ENCODE measurements around the gene SPECC1L. TPM values are rescaled to one million over a fixed set of nuclear protein-coding genes. Genes with fewer than 3 reads are reported as not detected.
A peak's percentile ranks its signal among the peaks of the same experiment; 100 is the strongest.
"Not testable (repeated sequence)": the region's sequence is repeated elsewhere in the genome, so short reads cannot be mapped to it uniquely, and the experiment has no call there.

SPECC1L gene
- total RNA-seq, 1 donor from 2014 or later = 79.5 TPM

- Mint-ChIP-seq H3K36me3 (ENCODE audit: unreplicated experiment) (peaks cover 32% of the 10 kb centered on the region), H3K27ac (ENCODE audit: unreplicated experiment) (no peak overlapping the region), H3K27me3 (ENCODE audit: unreplicated experiment) (no peaks in the 10 kb centered on the region), H3K4me3 (ENCODE audit: unreplicated experiment) (no peak overlapping the region), H3K4me1 (ENCODE audit: unreplicated experiment) (peaks cover 16% of the 10 kb centered on the region), H3K9me3 (ENCODE audit: unreplicated experiment) (peaks cover 5% of the 10 kb centered on the region)
- DNase-seq (ENCODE audit: extremely low spot score, unreplicated experiment) = no peak
- TF ChIP-seq, protein P1, sequence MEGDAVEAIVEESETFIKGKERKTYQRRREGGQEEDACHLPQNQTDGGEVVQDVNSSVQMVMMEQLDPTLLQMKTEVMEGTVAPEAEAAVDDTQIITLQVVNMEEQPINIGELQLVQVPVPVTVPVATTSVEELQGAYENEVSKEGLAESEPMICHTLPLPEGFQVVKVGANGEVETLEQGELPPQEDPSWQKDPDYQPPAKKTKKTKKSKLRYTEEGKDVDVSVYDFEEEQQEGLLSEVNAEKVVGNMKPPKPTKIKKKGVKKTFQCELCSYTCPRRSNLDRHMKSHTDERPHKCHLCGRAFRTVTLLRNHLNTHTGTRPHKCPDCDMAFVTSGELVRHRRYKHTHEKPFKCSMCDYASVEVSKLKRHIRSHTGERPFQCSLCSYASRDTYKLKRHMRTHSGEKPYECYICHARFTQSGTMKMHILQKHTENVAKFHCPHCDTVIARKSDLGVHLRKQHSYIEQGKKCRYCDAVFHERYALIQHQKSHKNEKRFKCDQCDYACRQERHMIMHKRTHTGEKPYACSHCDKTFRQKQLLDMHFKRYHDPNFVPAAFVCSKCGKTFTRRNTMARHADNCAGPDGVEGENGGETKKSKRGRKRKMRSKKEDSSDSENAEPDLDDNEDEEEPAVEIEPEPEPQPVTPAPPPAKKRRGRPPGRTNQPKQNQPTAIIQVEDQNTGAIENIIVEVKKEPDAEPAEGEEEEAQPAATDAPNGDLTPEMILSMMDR (IDR thresholded peaks at IDR 0.05) = no peak
Measured at GRCh38 chr22:24303007-24303406, 32.4 kb downstream of the SPECC1L start.

GRCh38 chr22:24304062-24304675 lies 33.5 kb downstream of the SPECC1L start:
- Mint-ChIP-seq H3K36me3 (ENCODE audit: unreplicated experiment) (peaks cover 32% of the 10 kb centered on the region), H3K9me3 (ENCODE audit: unreplicated experiment) (peaks cover 5% of the 10 kb centered on the region), H3K4me3 (ENCODE audit: unreplicated experiment) (no peak overlapping the region), H3K27ac (ENCODE audit: unreplicated experiment) (peak overlapping the region; percentile 18), H3K27me3 (ENCODE audit: unreplicated experiment) (no peaks in the 10 kb centered on the region), H3K4me1 (ENCODE audit: unreplicated experiment) (peaks cover 15% of the 10 kb centered on the region)
- no peak for DNase-seq (ENCODE audit: extremely low spot score, unreplicated experiment)
- TF ChIP-seq, protein P1 (IDR thresholded peaks at IDR 0.05) = no peak

DNA sequence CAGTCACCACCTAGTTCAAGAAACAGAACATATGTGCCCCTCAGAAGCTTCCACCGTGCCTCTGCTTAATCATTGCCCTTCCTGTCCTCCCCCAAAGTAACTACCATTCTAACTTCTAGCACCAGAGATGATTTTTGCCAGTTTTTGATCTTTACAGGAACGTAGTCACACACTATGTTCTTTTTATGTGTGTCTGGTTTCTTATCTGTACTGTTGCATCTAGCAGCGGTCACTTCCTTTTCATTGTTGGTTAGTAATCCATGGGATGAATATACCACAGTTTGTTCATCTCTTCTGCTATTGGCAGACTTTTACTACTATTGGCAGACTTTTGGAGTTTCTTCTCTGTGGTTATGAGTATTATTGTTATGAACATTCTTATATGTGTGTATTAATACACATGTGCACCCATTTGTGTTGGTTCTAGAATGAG lies 34.6 kb downstream of the SPECC1L start:
- Mint-ChIP-seq H3K27me3 (ENCODE audit: unreplicated experiment) (no peaks in the 10 kb centered on the region), H3K9me3 (ENCODE audit: unreplicated experiment) (peaks cover 5% of the 10 kb centered on the region), H3K27ac (ENCODE audit: unreplicated experiment) (no peak overlapping the region), H3K36me3 (ENCODE audit: unreplicated experiment) (peaks cover 34% of the 10 kb centered on the region), H3K4me3 (ENCODE audit: unreplicated experiment) (no peak overlapping the region), H3K4me1 (ENCODE audit: unreplicated experiment) (peaks cover 20% of the 10 kb centered on the region)
- DNase-seq (ENCODE audit: extremely low spot score, unreplicated experiment) = no peak
- TF ChIP-seq, protein P1 (IDR thresholded peaks at IDR 0.05) = no peak

DNA sequence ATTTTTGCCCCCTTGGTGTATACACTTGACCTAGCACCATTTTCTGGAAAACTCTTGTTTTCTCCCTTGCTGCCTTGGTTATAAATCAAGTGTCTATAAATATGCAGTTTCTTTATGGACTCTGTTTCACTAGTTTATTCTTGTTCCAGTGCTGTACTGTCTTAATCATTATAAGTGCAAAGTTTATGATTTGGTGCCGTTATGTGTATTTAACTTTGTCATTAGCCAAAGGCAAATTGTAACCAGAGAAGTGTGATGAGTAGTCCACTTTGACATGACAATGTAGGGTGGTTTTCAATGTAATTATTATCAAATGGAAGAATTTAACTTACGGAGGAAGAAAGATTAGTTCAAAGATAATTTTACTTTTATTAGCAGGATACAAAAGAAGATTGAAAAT lies 40.3 kb downstream of the SPECC1L start:
- H3K27ac Mint-ChIP-seq (ENCODE audit: unreplicated experiment) = no peak overlapping the region
- H3K36me3 Mint-ChIP-seq (ENCODE audit: unreplicated experiment) = peaks cover 48% of the 10 kb centered on the region
- H3K9me3 Mint-ChIP-seq (ENCODE audit: unreplicated experiment) = peaks cover 5% of the 10 kb centered on the region
- peaks cover 18% of the 10 kb centered on the region for H3K4me1 Mint-ChIP-seq (ENCODE audit: unreplicated experiment)
- no peak overlapping the region for H3K4me3 Mint-ChIP-seq (ENCODE audit: unreplicated experiment)
- no peak for DNase-seq (ENCODE audit: extremely low spot score, unreplicated experiment)
- TF ChIP-seq, protein P1 (IDR thresholded peaks at IDR 0.05) = no peak
- H3K27me3 Mint-ChIP-seq (ENCODE audit: unreplicated experiment) = no peaks in the 10 kb centered on the region

GRCh38 chr22:24315367-24315966 lies 44.8 kb downstream of the SPECC1L start:
- peak overlapping the region; percentile 17 for H3K27ac Mint-ChIP-seq (ENCODE audit: unreplicated experiment)
- TF ChIP-seq, protein P1 (IDR thresholded peaks at IDR 0.05) = no peak
- peaks cover 22% of the 10 kb centered on the region for H3K4me1 Mint-ChIP-seq (ENCODE audit: unreplicated experiment)
- H3K9me3 Mint-ChIP-seq (ENCODE audit: unreplicated experiment) = no peaks in the 10 kb centered on the region
- no peaks in the 10 kb centered on the region for H3K27me3 Mint-ChIP-seq (ENCODE audit: unreplicated experiment)
- DNase-seq (ENCODE audit: extremely low spot score, unreplicated experiment) = no peak
- H3K4me3 Mint-ChIP-seq (ENCODE audit: unreplicated experiment) = no peak overlapping the region
- peaks cover 33% of the 10 kb centered on the region for H3K36me3 Mint-ChIP-seq (ENCODE audit: unreplicated experiment)

DNA sequence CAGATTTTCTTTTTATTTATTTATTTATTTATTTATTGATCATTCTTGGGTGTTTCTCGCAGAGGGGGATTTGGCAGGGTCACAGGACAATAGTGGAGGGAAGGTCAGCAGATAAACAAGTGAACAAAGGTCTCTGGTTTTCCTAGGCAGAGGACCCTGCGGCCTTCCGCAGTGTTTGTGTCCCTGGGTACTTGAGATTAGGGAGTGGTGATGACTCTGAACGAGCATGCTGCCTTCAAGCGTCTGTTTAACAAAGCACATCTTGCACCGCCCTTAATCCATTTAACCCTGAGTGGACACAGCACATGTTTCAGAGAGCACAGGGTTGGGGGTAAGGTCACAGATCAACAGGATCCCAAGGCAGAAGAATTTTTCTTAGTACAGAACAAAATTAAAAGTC lies 45.6 kb downstream of the SPECC1L start:
- not testable (repeated sequence) for H3K4me3 Mint-ChIP-seq (ENCODE audit: unreplicated experiment); H3K9me3 Mint-ChIP-seq (ENCODE audit: unreplicated experiment); H3K27ac Mint-ChIP-seq (ENCODE audit: unreplicated experiment); H3K27me3 Mint-ChIP-seq (ENCODE audit: unreplicated experiment); DNase-seq (ENCODE audit: extremely low spot score, unreplicated experiment)
- H3K36me3 Mint-ChIP-seq (ENCODE audit: unreplicated experiment) = peaks cover 33% of the 10 kb centered on the region
- H3K4me1 Mint-ChIP-seq (ENCODE audit: unreplicated experiment) = peaks cover 18% of the 10 kb centered on the region

GRCh38 chr22:24317511-24317910 lies 46.9 kb downstream of the SPECC1L start:
- not testable (repeated sequence) for H3K27me3 Mint-ChIP-seq (ENCODE audit: unreplicated experiment); DNase-seq (ENCODE audit: extremely low spot score, unreplicated experiment); H3K27ac Mint-ChIP-seq (ENCODE audit: unreplicated experiment); H3K9me3 Mint-ChIP-seq (ENCODE audit: unreplicated experiment); H3K4me3 Mint-ChIP-seq (ENCODE audit: unreplicated experiment)
- H3K4me1 Mint-ChIP-seq (ENCODE audit: unreplicated experiment) = peaks cover 15% of the 10 kb centered on the region
- H3K36me3 Mint-ChIP-seq (ENCODE audit: unreplicated experiment) = peaks cover 36% of the 10 kb centered on the region

Measured in osteocyte (in vitro differentiated cells).